Endometrium (tissue), 2 donors: ENCODE data around the gene FAM53B.

Experiments
- FAIRE-seq: peaks from 2 replicates; lab custom pipeline; 2012; peaks lifted over from hg19 to GRCh38; lab: Jason Lieb, UNC
- donor health status: control.
- donor health status: control.

Gene FAM53B

GRCh38 chr10:124575107-124576035 lies 168.8 kb downstream of the FAM53B start:
- no peak for FAIRE-seq

GRCh38 chr10:124574456-124575070 lies 169.6 kb downstream of the FAM53B start:
- no peak for FAIRE-seq

- no peak for FAIRE-seq
Observed at GRCh38 chr10:124573726-124574455, 170.3 kb downstream of the FAM53B start.

GRCh38 chr10:124572751-124573150 lies 171.4 kb downstream of the FAM53B start:
- FAIRE-seq = no peak

- FAIRE-seq = no peak
Observed at GRCh38 chr10:124570646-124571045, 173.5 kb downstream of the FAM53B start.

- no peak for FAIRE-seq
Observed at GRCh38 chr10:124569623-124570470, 174.3 kb downstream of the FAM53B start.
